Endothelial cell of umbilical vein (primary cell): Measurements from ENCODE around the gene SCNN1B. TPM values are rescaled to one million over a fixed set of nuclear protein-coding genes. Genes with fewer than 3 reads are reported as not detected.
A peak's percentile ranks its signal among the peaks of the same experiment; 100 is the strongest.

Experiments used
- BruUV-seq: library from RNA; stranded (reverse); fragments of 400-500 nt; replicated peaks from 2 replicates; lab custom pipeline; 2021; lab: Mats Ljungman, UMichigan
- CTCF ChIA-PET: fragments of 300-600, 350-600 bp; sonication (Branson Sonifier 250); formaldehyde crosslinking; loops from one replicate; lab custom pipeline; 2021; ENCODE audit warnings: antibody characterized with exemption, inconsistent platforms; lab: Charles Lee
- POLR2A ChIA-PET: fragments of 300-600, 350-600 bp; sonication (Branson Sonifier 250); formaldehyde crosslinking; loops from one replicate; lab custom pipeline; 2021; ENCODE audit warnings: antibody characterized with exemption, inconsistent platforms; lab: Charles Lee
- DNase-seq: peaks from one replicate; pipeline ENCODE4 v3.0.0-alpha.2; 2011; ENCODE audit warnings: low read depth, low spot score
- FAIRE-seq: peaks from 2 replicates; lab custom pipeline; 2011; peaks lifted over from hg19 to GRCh38; lab: Jason Lieb, UNC
- H2AFZ ChIP-seq: 2 replicates; pipeline ENCODE4 v1.6.0; 2012; ENCODE audit warnings: low read depth, low read length, control low read depth, inconsistent platforms
- H3K27ac ChIP-seq: 2 replicates; pipeline ENCODE4 v1.5.1; 2011; ENCODE audit warnings: low read depth, mild to moderate bottlenecking, control low read depth, low read length, moderate library complexity; ENCODE audit not compliant: insufficient read depth
- H3K27me3 ChIP-seq, 2 experiments: 2 replicates each; pipeline versions ENCODE4 v1.6.0 to v1.6.1; 2011; ENCODE audit warnings: low read length in 2 of 2, mixed read lengths in 1 of 2; ENCODE audit not compliant: control insufficient read depth in 2 of 2, insufficient read depth in 2 of 2
- H3K36me3 ChIP-seq, 2 experiments: 2 replicates in 1 of 2; 3 replicates in 1 of 2; pipeline ENCODE4 v1.5.1; 2011; ENCODE audit warnings: low read length in 2 of 2, mild to moderate bottlenecking in 1 of 2, moderate library complexity in 1 of 2; ENCODE audit not compliant: control insufficient read depth in 2 of 2, insufficient read depth in 2 of 2; ENCODE audit errors: extremely low read depth in 1 of 2
- H3K4me1 ChIP-seq: 3 replicates; pipeline ENCODE4 v1.5.1; 2011; ENCODE audit warnings: mild to moderate bottlenecking, low read length; ENCODE audit not compliant: control insufficient read depth, insufficient read depth; ENCODE audit errors: extremely low read depth
- H3K4me2 ChIP-seq: 2 replicates; pipeline ENCODE4 v1.6.1; 2011; ENCODE audit warnings: low read length, control low read depth, mixed read lengths; ENCODE audit not compliant: insufficient read depth
- H3K4me3 ChIP-seq, 3 experiments: fragments of 200-600 bp in 1 of 3; sonication (generic), shearing (Covaris generic) in 1 of 3; replicated peaks in 1 of 3; 2 replicates each; pipeline ENCODE4 v1.5.1; 2011 to 2016; ENCODE audit warnings: control low read depth in 3 of 3, low read length in 3 of 3, mild to moderate bottlenecking in 2 of 3, inconsistent platforms in 1 of 3, low read depth in 1 of 3, moderate library complexity in 1 of 3; ENCODE audit not compliant: insufficient read depth in 1 of 3
- H3K79me2 ChIP-seq: 2 replicates; pipeline ENCODE4 v1.6.0; 2012; ENCODE audit warnings: low read length, inconsistent platforms; ENCODE audit not compliant: control insufficient read depth, insufficient read depth
- H3K9ac ChIP-seq: replicated peaks from 2 replicates; pipeline ENCODE3; 2011; ENCODE audit warnings: low read length, control low read depth; ENCODE audit not compliant: insufficient read depth; ENCODE audit errors: extremely low read depth
- H3K9me1 ChIP-seq: replicated peaks from 3 replicates; pipeline ENCODE4 v1.6.0; 2011; ENCODE audit warnings: mild to moderate bottlenecking, low read length; ENCODE audit not compliant: control insufficient read depth, insufficient read depth; ENCODE audit errors: extremely low read depth
- H3K9me3 ChIP-seq: replicated peaks from 2 replicates; pipeline ENCODE4 v1.5.1; 2012; ENCODE audit warnings: low read length, inconsistent platforms; ENCODE audit not compliant: control insufficient read depth, insufficient read depth
- H4K20me1 ChIP-seq: replicated peaks from 2 replicates; pipeline ENCODE3; 2011; ENCODE audit warnings: mild to moderate bottlenecking, low read length; ENCODE audit not compliant: control insufficient read depth, insufficient read depth; ENCODE audit errors: extremely low read depth
- EZH2 ChIP-seq: IDR thresholded peaks from 2 replicates; pipeline ENCODE4 v1.6.1; 2012; ENCODE audit warnings: borderline replicate concordance, low read depth, mild to moderate bottlenecking, moderate library complexity, low read length, inconsistent platforms; ENCODE audit not compliant: severe bottlenecking
- FOS ChIP-seq: IDR thresholded peaks from 2 replicates; pipeline ENCODE4 v1.6.1; 2011; ENCODE audit warnings: mild to moderate bottlenecking, low read length, moderate library complexity, borderline replicate concordance; ENCODE audit not compliant: insufficient read depth
- GATA2 ChIP-seq: IDR thresholded peaks from 2 replicates; pipeline ENCODE4 v1.7.0; 2011; ENCODE audit warnings: low read depth, mild to moderate bottlenecking, moderate library complexity, mixed read lengths, low read length; ENCODE audit not compliant: insufficient read length, insufficient read depth
- JUN ChIP-seq: IDR thresholded peaks from 2 replicates; pipeline ENCODE4 v1.6.1; 2011; ENCODE audit warnings: borderline replicate concordance, low read depth; ENCODE audit not compliant: insufficient read length, insufficient read depth
- MYC ChIP-seq: IDR thresholded peaks from one replicate; pipeline ENCODE4 v1.6.1; 2011; ENCODE audit warnings: mild to moderate bottlenecking, low read depth, low read length
- POLR2A ChIP-seq: IDR thresholded peaks from 2 replicates; pipeline ENCODE4 v1.6.1; 2012; ENCODE audit warnings: low read depth, mild to moderate bottlenecking, control low read depth, low read length
- POLR2AphosphoS5 ChIP-seq: IDR thresholded peaks from 2 replicates; pipeline ENCODE4 v1.6.1; 2012; ENCODE audit warnings: low read depth, mild to moderate bottlenecking, control low read depth, low read length, moderate library complexity; ENCODE audit not compliant: insufficient read depth
- dilution Hi-C: fragments of 300-500 bp; cut with MboI; formaldehyde crosslinking; loops from one replicate; pipeline ENCODE4 v1.15.0; 2019; ENCODE audit warnings: low sequenced_read_pairs; ENCODE audit not compliant: extremely low pct_ligation_motif_present
- intact Hi-C: fragments of 100-400 bp; cut with micrococcal nuclease; formaldehyde crosslinking; loops from one replicate; pipeline ENCODE4 v1.10.0; 2022
- polyA plus RNA-seq, 4 experiments: library from polyadenylated mRNA; depleted of rRNA in 3 of 4; stranded (reverse) in 3 of 4; unstranded in 1 of 4; fragments of >200 nt; gene quantifications; 2 replicates each; pipeline versions ENCODE4 v1.2.1 to v1.2.3, GENCODE V29; 2011 to 2012; ENCODE audit warnings: missing spikeins in 1 of 4
- total RNA-seq: library from RNA; stranded (reverse); gene quantifications from 2 replicates; pipeline ENCODE4 v1.2.3, GENCODE V29; 2021
- TF ChIP-seq, protein P1 (sequence below), 2 donors: IDR thresholded peaks; 1 replicate in 1 of 2; 2 replicates in 1 of 2; pipeline ENCODE4 v1.5.1; 2011; ENCODE audit warnings: low read length in 2 of 2, mild to moderate bottlenecking in 2 of 2, moderate library complexity in 2 of 2, control low read depth in 1 of 2, inconsistent platforms in 1 of 2, low read depth in 1 of 2; ENCODE audit not compliant: insufficient read depth in 1 of 2; ENCODE audit errors: extremely low read depth in 1 of 2
- TF ChIP-seq, protein P2 (sequence below): IDR thresholded peaks from 2 replicates; pipeline ENCODE4 v1.6.1; 2011; ENCODE audit not compliant: insufficient read depth, insufficient read length

Gene SCNN1B
- total and polyA plus RNA-seq, 2 donors (not counting 3 experiments of a cell fraction or from before 2014, with no cell fraction given), result not detected

DNA sequence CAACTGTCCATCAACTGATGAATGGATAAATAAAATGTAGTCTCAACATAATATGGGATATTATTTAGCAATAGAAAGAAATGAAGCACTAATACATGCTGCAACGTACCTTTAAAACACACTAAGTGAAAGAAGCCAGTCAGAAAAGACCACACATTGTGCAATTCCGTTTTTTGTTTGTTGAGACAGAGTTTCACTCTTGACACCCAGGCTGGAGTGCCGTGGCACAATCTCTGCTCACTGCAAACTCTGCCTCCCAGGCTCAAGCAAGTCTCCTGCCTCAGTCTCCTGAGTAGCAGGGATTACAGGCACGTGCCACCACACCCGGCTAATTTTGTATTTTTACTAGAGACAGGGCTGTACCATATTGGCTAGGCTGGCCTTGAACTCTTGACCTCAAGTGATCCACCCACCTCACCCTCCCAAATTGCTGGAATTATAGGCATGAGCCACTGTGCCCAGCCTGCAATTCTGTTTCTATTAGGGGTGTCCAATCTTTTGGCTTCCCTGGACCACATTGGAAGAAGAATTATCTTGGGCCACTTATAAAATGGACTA is 40.1 kb downstream of the SCNN1B start:
- dilution Hi-C loops (no loop called here), intact Hi-C loops (no loop called here)
- Histone ChIP-seq H3K4me3 (no peak overlapping the region), H3K9me3 (no peaks in the 10 kb centered on the region), H3K4me2 (no peak overlapping the region), H3K4me1 (no peaks in the 10 kb centered on the region), H3K79me2 (no peaks in the 10 kb centered on the region), H3K36me3 (no peaks in the 10 kb centered on the region), H3K9ac (no peak overlapping the region), H4K20me1 (no peaks in the 10 kb centered on the region), H3K27ac (no peak overlapping the region), H2AFZ (no peak overlapping the region), H3K27me3 (no peaks in the 10 kb centered on the region), H3K9me1 (no peaks in the 10 kb centered on the region)
- DNase-seq, result no peak
- TF ChIP-seq, protein P1, sequence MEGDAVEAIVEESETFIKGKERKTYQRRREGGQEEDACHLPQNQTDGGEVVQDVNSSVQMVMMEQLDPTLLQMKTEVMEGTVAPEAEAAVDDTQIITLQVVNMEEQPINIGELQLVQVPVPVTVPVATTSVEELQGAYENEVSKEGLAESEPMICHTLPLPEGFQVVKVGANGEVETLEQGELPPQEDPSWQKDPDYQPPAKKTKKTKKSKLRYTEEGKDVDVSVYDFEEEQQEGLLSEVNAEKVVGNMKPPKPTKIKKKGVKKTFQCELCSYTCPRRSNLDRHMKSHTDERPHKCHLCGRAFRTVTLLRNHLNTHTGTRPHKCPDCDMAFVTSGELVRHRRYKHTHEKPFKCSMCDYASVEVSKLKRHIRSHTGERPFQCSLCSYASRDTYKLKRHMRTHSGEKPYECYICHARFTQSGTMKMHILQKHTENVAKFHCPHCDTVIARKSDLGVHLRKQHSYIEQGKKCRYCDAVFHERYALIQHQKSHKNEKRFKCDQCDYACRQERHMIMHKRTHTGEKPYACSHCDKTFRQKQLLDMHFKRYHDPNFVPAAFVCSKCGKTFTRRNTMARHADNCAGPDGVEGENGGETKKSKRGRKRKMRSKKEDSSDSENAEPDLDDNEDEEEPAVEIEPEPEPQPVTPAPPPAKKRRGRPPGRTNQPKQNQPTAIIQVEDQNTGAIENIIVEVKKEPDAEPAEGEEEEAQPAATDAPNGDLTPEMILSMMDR (IDR thresholded peaks at IDR 0.05; ENCODE audit: extremely low read depth in 1 of 2, insufficient read depth in 1 of 2, low read depth in 1 of 2, low read length in 2 of 2), result no peak
- TF ChIP-seq GATA2, result no peak
- no peak for TF ChIP-seq EZH2
- no peak for TF ChIP-seq MYC
- no peak for TF ChIP-seq FOS
- TF ChIP-seq POLR2AphosphoS5, result no peak
- TF ChIP-seq POLR2A, result no peak
- no peak for TF ChIP-seq JUN
- TF ChIP-seq, protein P2, sequence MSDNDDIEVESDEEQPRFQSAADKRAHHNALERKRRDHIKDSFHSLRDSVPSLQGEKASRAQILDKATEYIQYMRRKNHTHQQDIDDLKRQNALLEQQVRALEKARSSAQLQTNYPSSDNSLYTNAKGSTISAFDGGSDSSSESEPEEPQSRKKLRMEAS, result no peak
- no TSS peak for BruUV-seq
- POLR2A ChIA-PET, result no interaction called here
- CTCF ChIA-PET, result interaction anchor here (1.0 kb wide), 1 partner anchor 94 kb away, joined by 3 read pairs; no protein-coding TSS in a partner anchor
- FAIRE-seq, result peak; percentile 33
